Coronary artery (tissue), 2 donors: Measurements from ENCODE around the gene TAF1C.

ENCODE experiments used
- DNase-seq: peaks from one replicate; pipeline ENCODE4 v3.0.0-alpha.2; 2017; ENCODE audit warnings: low spot score
- H3K27ac ChIP-seq, 2 donors: fragments of 200-600 bp; sonication (generic); one replicate each; pipeline ENCODE4 v1.5.1; 2016 to 2019
- H3K4me3 ChIP-seq: fragments of 200-600 bp; sonication (generic); 2 replicates; pipeline ENCODE4 v1.5.1; 2016; ENCODE audit warnings: mild to moderate bottlenecking, moderate library complexity
- CTCF ChIP-seq: fragments of 200-600 bp; sonication (generic); IDR thresholded peaks from one replicate; pipeline ENCODE4 v1.5.1; 2019; ENCODE audit warnings: antibody characterized with exemption

The TAF1C gene

DNA sequence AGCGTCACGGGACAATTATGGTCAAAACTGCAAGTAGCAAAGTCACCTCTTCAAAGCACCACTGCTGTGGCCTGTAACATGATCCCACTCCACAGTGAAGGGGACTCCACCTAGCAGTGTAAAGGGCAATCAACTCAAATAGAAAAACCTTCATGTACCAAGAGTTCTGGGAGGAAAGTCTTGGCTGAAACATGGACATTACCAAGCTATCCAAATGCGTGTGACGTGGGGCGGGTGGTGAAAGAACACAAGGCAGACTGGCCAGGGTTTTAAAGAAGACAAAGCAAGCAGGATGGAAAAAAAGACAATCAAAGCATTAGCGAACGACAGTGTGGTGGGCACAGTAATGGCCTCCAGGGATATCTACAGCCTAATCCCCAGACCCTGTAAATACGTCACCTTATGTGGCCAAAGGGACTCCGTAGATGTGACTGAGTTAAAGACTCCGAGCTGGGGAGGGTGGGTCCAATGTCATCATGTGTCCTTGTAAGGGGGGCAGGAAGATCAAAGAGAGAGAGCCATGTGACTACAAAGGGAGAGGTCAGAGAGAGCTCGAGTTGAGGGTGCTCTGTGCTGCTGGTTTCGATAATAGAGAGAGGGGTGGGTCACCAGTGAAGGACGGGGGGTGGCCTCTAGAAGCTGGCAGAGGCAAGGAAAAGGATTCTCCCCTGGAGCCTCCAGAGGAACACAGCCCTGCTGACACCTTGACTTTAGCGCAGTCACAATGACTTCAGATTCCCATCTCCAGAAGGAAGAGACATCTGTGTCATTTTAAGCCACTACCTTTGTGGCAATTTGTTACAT lies 47.8 kb downstream of the TAF1C start:
- no peak for TF ChIP-seq CTCF
- Histone ChIP-seq H3K27ac (no peak overlapping the region), H3K4me3 (no peak overlapping the region)
- DNase-seq, result no peak

GRCh38 chr16:84138500-84138823 lies 48.4 kb downstream of the TAF1C start:
- no peak for DNase-seq
- no peak overlapping the region for H3K27ac ChIP-seq
- H3K4me3 ChIP-seq, result no peak overlapping the region
- no peak for TF ChIP-seq CTCF

DNA sequence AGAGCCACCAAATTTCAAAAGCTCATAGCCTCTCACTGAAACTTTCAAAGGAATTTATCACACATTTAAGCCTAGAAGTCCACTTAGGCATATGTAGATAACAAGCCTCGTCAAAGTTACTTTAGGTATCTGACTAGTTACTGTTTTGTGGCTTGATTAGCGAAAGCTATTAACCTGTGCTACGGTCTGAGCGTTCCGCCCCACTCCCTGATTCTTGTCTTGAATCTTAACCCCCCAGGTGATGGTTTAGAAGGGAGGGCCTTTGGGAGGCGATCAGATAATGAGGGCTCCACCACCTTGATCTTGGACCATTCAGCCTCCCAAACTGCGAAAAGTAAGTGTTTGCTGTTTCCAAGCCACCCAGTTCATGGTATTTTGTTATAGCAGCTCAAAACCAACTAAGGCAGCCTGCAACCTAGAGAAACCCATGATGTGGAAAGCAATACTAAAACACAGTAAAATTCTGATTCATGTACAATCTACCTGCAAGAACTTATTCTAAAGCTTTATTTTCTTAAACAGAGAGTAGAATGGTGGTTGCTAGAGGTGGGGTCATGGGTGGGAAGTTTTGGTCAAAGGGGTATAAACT lies 49.0 kb downstream of the TAF1C start:
- no peak overlapping the region for H3K27ac ChIP-seq
- DNase-seq, result no peak
- no peak for TF ChIP-seq CTCF
- no peak overlapping the region for H3K4me3 ChIP-seq

DNA sequence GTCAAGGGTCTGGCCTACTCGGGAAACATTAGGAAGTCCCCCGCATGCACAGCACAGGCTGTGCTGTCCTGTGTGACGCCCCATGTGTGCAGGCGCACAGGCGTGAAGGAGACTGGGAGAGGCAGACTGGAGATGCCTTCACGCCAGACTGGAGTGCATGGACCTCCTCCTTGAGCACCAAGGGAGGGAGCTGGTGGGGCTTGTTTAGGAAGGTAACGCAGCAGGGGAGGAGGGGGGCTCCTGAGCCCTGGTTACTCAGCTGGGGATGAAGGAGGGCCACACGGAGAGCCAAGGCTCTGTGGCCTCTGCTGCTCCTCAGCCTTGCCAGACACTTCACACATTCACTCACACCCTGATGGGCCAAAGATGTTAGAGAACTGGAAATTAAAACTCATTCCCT lies 49.6 kb downstream of the TAF1C start:
- H3K4me3 ChIP-seq, result no peak overlapping the region
- H3K27ac ChIP-seq, result no peak overlapping the region
- TF ChIP-seq CTCF, result no peak
- DNase-seq, result no peak

- H3K4me3 ChIP-seq, result no peak overlapping the region
- no peak overlapping the region for H3K27ac ChIP-seq
- TF ChIP-seq CTCF, result no peak
- no peak for DNase-seq
These were observed 50.3 kb downstream of the TAF1C start for GRCh38 chr16:84136331-84137125.

DNA sequence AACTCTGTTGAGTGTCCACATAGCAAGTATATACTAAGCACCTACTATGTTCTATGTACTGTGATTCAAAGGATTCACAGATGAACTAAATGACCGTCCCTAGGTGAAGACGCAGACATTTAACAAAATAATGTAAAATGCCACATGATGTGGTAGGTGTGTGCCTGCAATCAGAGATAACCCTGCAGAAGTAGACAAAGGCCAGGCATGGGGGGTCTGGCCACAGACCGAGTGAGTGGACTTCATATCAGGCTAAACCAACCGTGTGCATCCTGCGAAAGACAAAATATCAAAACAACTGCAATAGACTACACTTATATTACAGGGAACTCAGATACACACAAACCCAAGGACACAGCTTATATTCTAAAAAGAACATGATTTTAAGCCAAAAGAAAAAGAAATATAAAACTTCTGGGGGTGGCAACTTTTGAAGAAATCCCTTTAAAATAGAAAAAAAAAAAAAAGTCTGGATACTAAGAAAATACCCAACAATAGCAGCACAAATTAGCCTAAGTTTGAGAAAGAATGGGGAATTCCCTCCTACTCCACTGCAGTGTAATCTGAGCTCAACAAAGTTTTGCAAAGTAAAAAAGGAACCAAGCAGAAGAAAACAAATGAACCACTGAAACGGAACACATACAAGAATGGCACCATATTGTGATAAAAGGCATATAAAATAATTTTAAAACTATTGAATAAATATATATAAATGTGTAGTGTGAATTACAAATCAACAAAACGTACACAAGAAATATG lies 54.2 kb downstream of the TAF1C start:
- DNase-seq, result no peak
- no peak for TF ChIP-seq CTCF
- Histone ChIP-seq H3K27ac (no peak overlapping the region), H3K4me3 (no peak overlapping the region)
